Fibroblast of lung (primary cell): ENCODE data around the gene APLF. TPM values are rescaled to one million over a fixed set of nuclear protein-coding genes. Genes with fewer than 3 reads are reported as not detected.

ENCODE experiments used
- DNase-seq, 2 donors: peaks; one replicate each; pipeline versions ENCODE4 v3.0.0 to v3.0.0-alpha.2; 2010; ENCODE audit warnings: low read depth in 2 of 2
- H2AFZ ChIP-seq: 2 replicates; pipeline ENCODE4 v1.5.1; 2012; ENCODE audit warnings: low read length, control low read depth, inconsistent platforms
- H3K27ac ChIP-seq: 2 replicates; pipeline ENCODE4 v1.5.1; 2011; ENCODE audit warnings: low read length, control low read depth; ENCODE audit not compliant: insufficient read depth
- H3K27me3 ChIP-seq: 2 replicates; pipeline ENCODE4 v1.5.1; 2011; ENCODE audit warnings: mild to moderate bottlenecking, low read length; ENCODE audit not compliant: control insufficient read depth, insufficient read depth
- H3K36me3 ChIP-seq: 2 replicates; pipeline ENCODE4 v1.5.1; 2011; ENCODE audit warnings: low read length; ENCODE audit not compliant: control insufficient read depth, insufficient read depth
- H3K4me1 ChIP-seq: 2 replicates; pipeline ENCODE4 v1.5.1; 2011; ENCODE audit warnings: low read length; ENCODE audit not compliant: control insufficient read depth, insufficient read depth; ENCODE audit errors: extremely low read depth
- H3K4me2 ChIP-seq: 2 replicates; pipeline ENCODE4 v1.5.1; 2011; ENCODE audit warnings: low read length, control low read depth; ENCODE audit not compliant: insufficient read depth; ENCODE audit errors: extremely low read depth
- H3K4me3 ChIP-seq, 4 experiments: fragments of 200-600 bp in 1 of 4; sonication (generic) in 1 of 4; replicated peaks in 1 of 4; 2 replicates each; pipeline ENCODE4 v1.5.1; 2011 to 2016; ENCODE audit warnings: low read length in 4 of 4, low read depth in 3 of 4, mild to moderate bottlenecking in 3 of 4, control low read depth in 2 of 4, inconsistent platforms in 1 of 4, mixed read lengths in 1 of 4; ENCODE audit not compliant: insufficient read depth in 1 of 4; ENCODE audit errors: control extremely low read depth in 1 of 4
- H3K79me2 ChIP-seq: 2 replicates; pipeline ENCODE4 v1.5.1; 2012; ENCODE audit warnings: mild to moderate bottlenecking, low read length, inconsistent platforms; ENCODE audit not compliant: control insufficient read depth, insufficient read depth
- H3K9ac ChIP-seq: 2 replicates; pipeline ENCODE4 v1.5.1; 2011; ENCODE audit warnings: mild to moderate bottlenecking, low read length, control low read depth; ENCODE audit not compliant: insufficient read depth
- H3K9me3 ChIP-seq: 2 replicates; pipeline ENCODE4 v1.5.1; 2012; ENCODE audit warnings: low read depth, low read length; ENCODE audit not compliant: control insufficient read depth, insufficient read depth
- H4K20me1 ChIP-seq: 2 replicates; pipeline ENCODE4 v1.5.1; 2011; ENCODE audit warnings: low read length; ENCODE audit not compliant: control insufficient read depth, insufficient read depth; ENCODE audit errors: extremely low read depth
- CTCF ChIP-seq, 2 donors: IDR thresholded peaks in 1 of 2; conservative IDR thresholded peaks in 1 of 2; 1 replicate in 1 of 2; 2 replicates in 1 of 2; pipeline ENCODE4 v1.5.1; 2011 to 2012; ENCODE audit warnings: low read length in 2 of 2, control low read depth in 1 of 2, inconsistent platforms in 1 of 2, low read depth in 1 of 2, mild to moderate bottlenecking in 1 of 2
- EZH2 ChIP-seq: IDR thresholded peaks from 2 replicates; pipeline ENCODE4 v1.5.1; 2012; ENCODE audit warnings: low read length, control low read depth, mild to moderate bottlenecking; ENCODE audit errors: missing control alignments
- polyA plus RNA-seq, 2 donors: library from polyadenylated mRNA; depleted of rRNA in 1 of 2; stranded (reverse) in 1 of 2; unstranded in 1 of 2; fragments of >200 nt; gene quantifications; 2 replicates each; pipeline ENCODE4 v1.2.1, GENCODE V29; 2011 to 2012; ENCODE audit warnings: missing spikeins in 1 of 2
- total RNA-seq: library from RNA; depleted of rRNA; stranded (reverse); fragments of >200 nt; gene quantifications from 2 replicates; pipeline ENCODE4 v1.2.1, GENCODE V29; 2014

Gene APLF
- total and polyA plus RNA-seq, 2 donors (not counting 1 experiment from before 2014, with no cell fraction given) = 1.6 to 9.4 TPM

GRCh38 chr2:68476454-68476853, 9.1 kb downstream of the APLF start:
- H3K36me3 ChIP-seq = no peaks in the 10 kb centered on the region
- H3K79me2 ChIP-seq = no peaks in the 10 kb centered on the region
- H4K20me1 ChIP-seq = no peaks in the 10 kb centered on the region
- H3K9ac ChIP-seq = no peak overlapping the region
- no peaks in the 10 kb centered on the region for H3K27me3 ChIP-seq
- no peak overlapping the region for H3K4me2 ChIP-seq
- TF ChIP-seq CTCF (conservative IDR thresholded peaks at IDR 0.05 in 1 of 2, IDR thresholded peaks at IDR 0.05 in 1 of 2; ENCODE audit: low read depth in 1 of 2, low read length in 2 of 2) = no peak
- TF ChIP-seq EZH2 = no peak
- no peak overlapping the region for H2AFZ ChIP-seq
- H3K27ac ChIP-seq = no peak overlapping the region
- no peaks in the 10 kb centered on the region for H3K4me1 ChIP-seq
- no peaks in the 10 kb centered on the region for H3K9me3 ChIP-seq
- DNase-seq = no peak
- H3K4me3 ChIP-seq = no peak overlapping the region

GRCh38 chr2:68478688-68479087, 11.3 kb downstream of the APLF start:
- no peak overlapping the region for H3K27ac ChIP-seq
- H3K27me3 ChIP-seq = no peaks in the 10 kb centered on the region
- H4K20me1 ChIP-seq = no peaks in the 10 kb centered on the region
- no peak overlapping the region for H3K9ac ChIP-seq
- no peaks in the 10 kb centered on the region for H3K79me2 ChIP-seq
- no peak for DNase-seq
- H3K4me2 ChIP-seq = no peak overlapping the region
- no peak overlapping the region for H2AFZ ChIP-seq
- no peak for TF ChIP-seq CTCF (conservative IDR thresholded peaks at IDR 0.05 in 1 of 2, IDR thresholded peaks at IDR 0.05 in 1 of 2; ENCODE audit: low read depth in 1 of 2, low read length in 2 of 2)
- no peak overlapping the region for H3K4me3 ChIP-seq
- no peaks in the 10 kb centered on the region for H3K36me3 ChIP-seq
- H3K4me1 ChIP-seq = no peaks in the 10 kb centered on the region
- no peaks in the 10 kb centered on the region for H3K9me3 ChIP-seq

- Histone ChIP-seq H3K79me2 (no peaks in the 10 kb centered on the region), H3K9me3 (no peaks in the 10 kb centered on the region), H3K4me2 (no peak overlapping the region), H3K9ac (no peak overlapping the region), H3K27ac (no peak overlapping the region), H3K4me1 (no peaks in the 10 kb centered on the region), H3K36me3 (no peaks in the 10 kb centered on the region), H3K27me3 (no peaks in the 10 kb centered on the region), H2AFZ (no peak overlapping the region), H3K4me3 (no peak overlapping the region), H4K20me1 (no peaks in the 10 kb centered on the region)
- DNase-seq = no peak
- TF ChIP-seq EZH2 = no peak
- TF ChIP-seq CTCF (conservative IDR thresholded peaks at IDR 0.05 in 1 of 2, IDR thresholded peaks at IDR 0.05 in 1 of 2; ENCODE audit: low read depth in 1 of 2, low read length in 2 of 2) = no peak
These were observed 15.0 kb downstream of the APLF start for GRCh38 chr2:68482296-68482820.
